HG03342 (cell line): ENCODE data around the gene LRRN3.
A peak's percentile ranks its signal among the peaks of the same experiment; 100 is the strongest.

Experiments used
- ATAC-seq: cut with Tn5 transposase; IDR thresholded peaks from one replicate; pipeline ENCODE4 v1.9.1; 2021; ENCODE audit warnings: mild to moderate bottlenecking, moderate library complexity; ENCODE audit not compliant: unreplicated experiment

LRRN3 gene

DNA sequence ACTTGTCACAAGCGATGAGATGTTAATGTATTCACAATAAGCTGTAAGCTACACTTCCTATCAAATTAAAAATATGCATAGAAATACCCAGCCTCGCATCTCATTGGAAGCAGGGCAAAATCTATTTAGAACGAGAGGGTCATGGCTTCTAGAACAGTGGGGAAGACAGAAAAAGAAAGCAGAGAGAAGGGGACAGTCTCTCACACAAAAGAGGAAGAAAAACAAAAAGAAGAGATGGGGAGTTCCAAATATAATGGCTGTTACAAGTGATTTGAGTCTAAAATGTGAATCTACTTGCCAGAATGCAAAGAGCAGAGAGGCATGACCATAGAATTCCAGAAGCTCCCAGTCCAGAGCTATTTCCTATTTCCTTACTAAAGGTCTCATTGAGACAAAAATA, 13.8 kb downstream of the LRRN3 start:
- ATAC-seq = no peak

DNA sequence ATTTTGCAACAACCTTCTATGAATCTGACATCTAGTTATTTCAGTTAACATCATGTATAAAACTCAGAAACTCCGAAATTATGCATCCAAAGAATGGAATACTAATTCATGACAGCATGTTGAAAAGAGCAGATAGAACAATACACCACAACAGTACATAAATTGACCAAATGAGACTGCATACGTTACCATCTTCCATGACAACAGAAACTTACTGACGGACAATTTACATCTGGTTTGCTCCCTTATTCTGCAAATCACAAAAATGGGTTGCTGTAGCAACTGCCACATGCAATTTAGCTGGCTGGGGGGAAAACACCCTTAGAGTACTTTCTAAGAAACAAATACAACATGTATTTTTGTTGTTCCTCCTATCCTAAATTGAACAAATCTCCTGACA, 14.3 kb downstream of the LRRN3 start:
- ATAC-seq = no peak

- ATAC-seq = no peak
These were observed 16.7 kb downstream of the LRRN3 start for GRCh38 chr7:111107579-111107978.

DNA sequence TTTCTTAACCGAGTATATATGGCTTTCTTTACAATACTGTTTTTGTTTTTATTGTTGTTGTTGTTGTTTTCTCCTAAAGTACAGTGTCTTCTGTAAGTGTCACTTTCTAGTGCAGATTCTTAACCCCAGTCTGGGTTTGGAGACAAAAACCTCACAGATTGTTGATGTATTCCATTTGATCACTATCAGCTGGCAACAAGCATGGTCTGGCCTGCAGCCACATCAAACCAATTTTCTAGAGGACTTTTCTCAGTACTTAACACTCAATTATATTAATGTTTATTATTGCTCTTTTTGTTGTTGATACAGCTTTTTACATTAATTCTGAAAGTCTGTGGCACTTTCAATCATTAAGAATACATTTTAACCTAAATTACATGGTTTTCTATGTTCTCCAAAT, 17.1 kb downstream of the LRRN3 start:
- no peak for ATAC-seq

GRCh38 chr7:111108496-111108895, 17.6 kb downstream of the LRRN3 start:
- ATAC-seq = no peak

- ATAC-seq = no peak
These were observed 21.5 kb downstream of the LRRN3 start for GRCh38 chr7:111112439-111112838.

GRCh38 chr7:111113263-111114017, 22.5 kb downstream of the LRRN3 start:
- peak; percentile 73 for ATAC-seq

DNA sequence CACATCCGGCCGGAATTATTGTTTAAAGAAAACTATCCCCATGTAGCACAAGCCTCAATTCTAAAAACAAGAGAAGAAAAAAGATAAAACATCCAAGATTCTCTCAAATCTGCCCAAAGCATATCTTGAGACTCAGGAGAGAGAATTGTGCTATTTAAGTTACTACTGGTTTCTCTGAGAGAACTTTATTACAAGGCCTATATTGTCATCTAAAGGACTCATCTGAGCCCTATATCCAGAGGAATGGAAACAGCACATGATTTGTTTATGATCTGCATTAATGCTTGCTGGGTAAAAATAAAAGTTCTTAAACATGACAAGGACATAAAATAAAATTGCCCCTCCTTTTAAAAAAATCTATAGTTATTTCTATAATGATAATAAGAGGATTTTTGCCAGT, 25.0 kb downstream of the LRRN3 start:
- no peak for ATAC-seq

DNA sequence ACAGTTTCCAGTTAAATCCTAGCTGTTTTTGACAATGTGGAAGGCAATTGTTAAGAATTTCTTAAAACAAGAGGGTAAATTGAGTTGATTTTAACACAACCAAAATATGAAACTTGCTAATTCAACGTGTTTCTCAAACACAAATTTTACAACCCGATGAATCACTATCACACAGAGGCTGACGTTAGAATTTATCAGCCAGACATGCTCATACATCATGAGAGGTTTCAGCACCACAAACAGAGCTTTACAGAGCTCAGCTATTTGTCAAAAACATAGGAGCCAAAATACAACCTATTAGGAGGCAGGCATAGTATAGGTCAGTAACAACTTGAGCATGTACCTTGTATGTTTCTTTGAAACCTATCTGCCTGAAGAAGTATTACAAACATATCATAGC, 36.1 kb downstream of the LRRN3 start:
- no peak for ATAC-seq

DNA sequence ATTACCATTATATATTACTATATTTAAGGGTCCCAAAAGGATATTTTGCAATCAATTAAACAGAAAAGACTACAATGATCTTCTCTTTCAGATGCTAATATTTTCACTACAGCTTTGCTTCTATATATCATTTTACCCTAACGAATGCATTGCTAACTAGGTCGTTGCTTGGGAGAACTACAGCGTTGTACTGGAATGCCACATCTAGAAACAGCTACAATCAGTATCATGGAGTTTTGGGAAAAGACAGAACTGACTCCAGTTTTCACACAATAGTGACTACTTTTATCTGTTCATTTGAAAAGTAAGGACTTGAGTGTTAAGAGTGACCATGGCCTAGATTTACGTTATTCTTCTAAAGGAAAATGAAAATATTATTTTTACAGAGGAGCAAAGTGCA, 38.5 kb downstream of the LRRN3 start:
- no peak for ATAC-seq

GRCh38 chr7:111132833-111133232, 41.9 kb downstream of the LRRN3 start:
- ATAC-seq = no peak

DNA sequence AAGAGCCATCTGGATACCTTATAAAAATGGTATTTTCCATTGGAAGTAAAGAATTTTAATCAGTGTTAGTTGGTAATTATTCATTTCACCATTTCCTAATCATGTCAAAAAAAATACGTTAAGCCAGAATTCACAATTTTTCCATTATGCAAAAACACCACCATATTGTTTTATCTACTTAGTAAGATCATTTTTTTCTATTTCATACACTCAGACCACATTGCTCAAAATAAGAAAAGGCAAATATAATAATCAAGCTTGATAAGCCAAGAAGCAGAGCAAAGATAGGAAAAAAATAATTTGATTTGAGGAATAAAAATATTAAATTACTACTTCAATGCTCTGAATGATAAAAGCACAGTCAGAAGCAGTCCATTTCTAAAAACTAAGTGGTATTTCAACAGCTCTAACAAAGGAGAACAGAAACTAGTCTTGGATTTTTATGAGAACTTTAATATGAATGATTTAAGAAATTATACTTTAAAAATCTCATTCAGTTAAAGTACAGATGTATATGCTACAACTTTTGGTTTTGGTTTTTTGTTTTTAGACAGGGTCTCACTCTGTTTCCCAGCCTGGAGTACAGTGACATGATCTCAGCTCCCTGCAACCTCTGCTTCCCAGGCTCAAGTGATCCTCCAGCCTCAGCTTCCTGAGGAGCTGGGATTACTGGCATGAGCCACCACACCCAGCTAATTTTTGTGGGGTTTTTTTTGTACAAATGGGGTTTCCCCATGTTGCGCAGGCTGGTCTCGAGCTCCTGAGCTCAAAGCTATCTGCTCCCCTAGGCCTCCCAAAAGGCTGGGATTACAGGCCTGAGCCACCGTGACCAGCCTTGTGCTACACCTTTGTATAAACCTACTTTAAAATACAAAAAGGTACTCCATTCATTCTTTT, 46.6 kb downstream of the LRRN3 start:
- ATAC-seq = peak; percentile 82

DNA sequence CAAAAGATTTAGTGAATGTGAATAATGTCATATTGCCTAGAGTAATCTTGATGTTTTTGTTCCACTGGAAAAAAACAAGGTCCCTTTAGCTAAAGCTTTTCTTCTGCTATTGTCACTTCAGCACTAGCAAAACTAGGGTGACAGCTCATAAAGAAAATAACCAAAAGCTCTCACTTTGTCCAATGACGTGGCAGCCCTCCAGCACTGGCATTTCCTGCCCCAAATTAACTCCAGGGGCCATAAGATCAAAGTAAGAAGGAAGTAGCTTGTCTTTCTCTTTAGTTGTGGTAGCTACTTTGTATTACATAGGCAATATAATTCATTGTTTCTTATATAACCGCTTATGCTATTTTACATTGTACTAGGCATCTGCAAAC, 47.3 kb downstream of the LRRN3 start:
- ATAC-seq = peak; percentile 96

DNA sequence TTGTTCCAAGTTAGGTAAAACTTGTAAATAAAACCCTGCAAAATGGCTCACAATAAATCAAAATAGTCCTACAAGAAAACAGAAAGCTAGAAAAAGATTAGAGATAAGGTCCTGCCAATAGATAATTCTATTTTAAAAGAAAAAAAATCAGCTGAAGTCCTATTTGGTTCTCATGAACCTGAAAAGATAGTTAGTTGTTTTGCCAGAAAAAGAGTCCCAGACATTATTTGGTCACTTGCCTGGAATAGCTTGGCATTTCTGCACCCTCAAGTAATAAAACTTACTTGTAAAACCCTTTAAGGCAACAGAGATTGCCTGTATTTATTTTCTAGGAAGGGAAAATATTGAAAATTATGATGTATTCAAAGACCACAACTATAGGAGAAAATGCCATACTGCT, 47.7 kb downstream of the LRRN3 start:
- ATAC-seq = no peak

GRCh38 chr7:111140091-111140865, 49.4 kb downstream of the LRRN3 start:
- no peak for ATAC-seq

GRCh38 chr7:111145472-111145871, 54.5 kb downstream of the LRRN3 start:
- ATAC-seq = no peak

- ATAC-seq = no peak
These were observed 55.2 kb downstream of the LRRN3 start for GRCh38 chr7:111146136-111146535.

DNA sequence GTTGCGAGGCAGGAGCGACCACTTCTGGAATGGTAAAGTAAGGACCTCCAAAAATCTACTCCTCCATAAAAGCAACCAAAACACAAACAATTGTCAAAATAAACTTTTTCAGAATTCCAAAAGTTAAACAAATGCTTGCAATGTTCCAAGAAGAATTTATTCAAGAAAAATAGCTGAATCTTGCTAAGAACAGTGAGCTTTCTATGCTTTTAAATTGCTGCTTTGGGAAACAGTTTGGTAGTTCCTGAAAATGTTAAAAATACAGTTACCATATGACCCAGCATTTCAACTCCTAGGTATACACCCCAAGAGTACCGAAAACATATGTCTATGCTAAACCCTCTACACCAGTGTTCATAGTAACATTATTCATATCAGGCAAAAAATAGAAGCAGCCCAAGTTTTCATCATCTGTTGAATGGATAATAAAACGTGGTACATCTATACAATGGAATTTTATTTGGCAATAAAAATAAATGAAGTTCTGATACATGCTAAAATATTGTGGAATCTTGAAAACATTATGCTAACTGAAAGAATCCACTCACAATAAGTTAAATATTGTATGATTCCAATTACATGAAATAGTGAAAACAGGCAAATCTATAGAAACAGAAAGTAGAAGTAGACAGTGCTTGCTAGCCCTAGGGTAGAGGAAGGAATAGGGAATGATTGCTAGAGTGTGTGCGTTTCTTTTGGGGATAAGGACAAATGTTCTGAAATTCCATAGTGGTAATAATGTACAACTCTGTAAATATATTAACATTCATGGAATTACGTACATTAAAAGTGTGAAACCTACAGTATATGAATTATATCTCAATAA, 57.0 kb downstream of the LRRN3 start:
- ATAC-seq = peak; percentile 49

DNA sequence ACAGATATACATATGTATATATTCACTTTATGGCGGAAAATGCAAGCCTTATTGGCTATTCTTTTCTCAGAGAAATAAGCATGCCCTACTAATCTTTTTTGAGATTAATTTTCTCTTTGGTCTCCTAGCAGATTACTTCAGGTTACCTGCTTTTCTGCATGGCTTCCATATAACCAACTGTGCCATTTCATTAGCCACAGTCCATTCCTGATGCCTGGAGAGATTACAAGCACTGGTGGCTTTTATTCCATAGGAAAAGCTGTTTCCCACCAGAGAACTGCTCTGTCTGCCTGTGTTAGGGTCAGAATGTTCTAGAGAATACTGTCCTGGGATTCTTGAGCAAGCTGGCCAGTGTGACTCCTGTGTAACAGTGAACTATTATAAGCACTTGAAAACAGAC, 59.8 kb downstream of the LRRN3 start:
- ATAC-seq = no peak

- no peak for ATAC-seq
These were observed 68.5 kb downstream of the LRRN3 start for GRCh38 chr7:111159426-111159825.

DNA sequence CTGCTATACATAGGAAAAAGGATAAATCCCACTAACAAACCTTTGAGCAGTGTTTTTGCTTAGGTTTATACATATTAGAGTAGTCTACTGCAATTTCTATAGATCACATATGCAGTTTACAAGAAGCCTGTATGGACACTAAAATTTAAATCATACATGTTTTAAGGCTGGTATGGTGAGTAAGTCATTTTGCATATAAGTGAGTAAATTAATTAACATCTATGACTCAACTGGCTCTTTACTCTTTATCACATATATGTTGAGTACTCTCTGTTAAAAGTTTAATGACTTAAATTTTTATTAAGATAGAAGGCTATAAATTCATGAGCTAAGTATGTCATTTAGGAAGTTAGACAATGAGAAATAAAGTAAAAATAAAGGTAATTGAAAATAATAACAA, 69.4 kb downstream of the LRRN3 start:
- no peak for ATAC-seq
